BLaER1 treated with 17β-estradiol and CSF1 and Interleukin-3, amounts not matched to agents 10 nM and 100 nM (cell line): ENCODE results near the gene KRT80.

ENCODE experiments used
- H3K27ac ChIP-seq, 11 experiments: shearing (Covaris generic); formaldehyde crosslinking; 2 replicates each; pipeline ENCODE4 v1.8.1; 2022
- H3K27me3 ChIP-seq, 11 experiments: shearing (Covaris generic); formaldehyde crosslinking; 2 replicates each; pipeline ENCODE4 v1.8.1; 2022
- H3K36me3 ChIP-seq, 11 experiments: shearing (Covaris generic); formaldehyde crosslinking; 2 replicates each; pipeline ENCODE4 v1.8.1; 2022
- H3K4me1 ChIP-seq, 10 experiments: shearing (Covaris generic); formaldehyde crosslinking; 2 replicates each; pipeline ENCODE4 v1.8.1; 2022
- H3K4me2 ChIP-seq, 11 experiments: shearing (Covaris generic); formaldehyde crosslinking; 2 replicates each; pipeline ENCODE4 v1.8.1; 2022
- H3K4me3 ChIP-seq, 10 experiments: shearing (Covaris generic); formaldehyde crosslinking; 2 replicates each; pipeline ENCODE4 v1.8.1; 2022
- H3K9ac ChIP-seq, 11 experiments: shearing (Covaris generic); formaldehyde crosslinking; 2 replicates each; pipeline ENCODE4 v1.8.1; 2022
- H3K9me3 ChIP-seq, 11 experiments: shearing (Covaris generic); formaldehyde crosslinking; replicated peaks in 1 of 11; 2 replicates each; pipeline ENCODE4 v1.8.1; 2022
- H4K20me1 ChIP-seq, 11 experiments: shearing (Covaris generic); formaldehyde crosslinking; 2 replicates each; pipeline ENCODE4 v1.8.1; 2022
- Cebpa-rat ChIP-seq, 11 experiments: shearing (Covaris generic); IDR thresholded peaks; 2 replicates each; pipeline ENCODE4 v1.8.1; 2022

The KRT80 gene

GRCh38 chr12:52182384-52182783 is 9.4 kb downstream of the KRT80 start:
- Histone ChIP-seq H3K36me3 (no peaks in the 10 kb centered on the region), H4K20me1 (no peaks in the 10 kb centered on the region), H3K4me2 (peak overlapping the region in 10 of 11 experiments; percentile 15 to 99 (median 37); a peak in 15 of 22 replicates), H3K9me3 (no peaks in the 10 kb centered on the region), H3K4me1 (peaks cover 67 to 90% (median 79%) of the 10 kb centered on the region in 10 experiments), H3K27me3 (no peaks in the 10 kb centered on the region), H3K9ac (no peak overlapping the region), H3K4me3 (no peak overlapping the region), H3K27ac (peak overlapping the region in 1 of 11 experiments; percentile 5; a peak in 1 of 22 replicates)
- no peak for TF ChIP-seq Cebpa-rat (IDR thresholded peaks at IDR 0.05)

GRCh38 chr12:52181746-52182145 is 10.1 kb downstream of the KRT80 start:
- H3K36me3 ChIP-seq, result no peaks in the 10 kb centered on the region
- H3K4me2 ChIP-seq, result peak overlapping the region in 9 of 11 experiments; percentile 15 to 99 (median 36); a peak in 12 of 22 replicates
- no peak for TF ChIP-seq Cebpa-rat (IDR thresholded peaks at IDR 0.05)
- no peaks in the 10 kb centered on the region for H3K9me3 ChIP-seq
- no peak overlapping the region for H3K9ac ChIP-seq
- no peak overlapping the region for H3K4me3 ChIP-seq
- H3K27ac ChIP-seq, result peak overlapping the region in 1 of 11 experiments; percentile 5; a peak in 1 of 22 replicates
- H3K27me3 ChIP-seq, result no peaks in the 10 kb centered on the region
- H3K4me1 ChIP-seq, result peaks cover 65 to 83% (median 73%) of the 10 kb centered on the region in 10 experiments
- H4K20me1 ChIP-seq, result no peaks in the 10 kb centered on the region

- Histone ChIP-seq H3K4me3 (no peak overlapping the region), H3K4me1 (peaks cover 63 to 82% (median 71%) of the 10 kb centered on the region in 10 experiments), H3K27me3 (no peaks in the 10 kb centered on the region), H4K20me1 (no peaks in the 10 kb centered on the region), H3K4me2 (0 out of 22 replicates have a peak overlapping the region, but pooled peaks of 2 of the 11 experiments have one; percentile 1 to 75), H3K9me3 (no peaks in the 10 kb centered on the region), H3K9ac (no peak overlapping the region), H3K36me3 (no peaks in the 10 kb centered on the region), H3K27ac (0 out of 22 replicates have a peak overlapping the region, but pooled peaks of 1 of the 11 experiments have one; percentile 8)
- no peak for TF ChIP-seq Cebpa-rat (IDR thresholded peaks at IDR 0.05)
Observed at GRCh38 chr12:52180971-52181628, 10.7 kb downstream of the KRT80 start.

- TF ChIP-seq Cebpa-rat (IDR thresholded peaks at IDR 0.05), result no peak
- H4K20me1 ChIP-seq, result no peaks in the 10 kb centered on the region
- H3K4me1 ChIP-seq, result peaks cover 59 to 80% (median 70%) of the 10 kb centered on the region in 10 experiments
- H3K4me3 ChIP-seq, result no peak overlapping the region
- H3K36me3 ChIP-seq, result no peaks in the 10 kb centered on the region
- H3K9me3 ChIP-seq, result no peaks in the 10 kb centered on the region
- H3K9ac ChIP-seq, result peak overlapping the region in 4 of 11 experiments; percentile 2 to 22 (median 6); a peak in 2 of 22 replicates
- H3K27ac ChIP-seq, result peak overlapping the region in 7 of 11 experiments; percentile 2 to 56 (median 31); a peak in 9 of 22 replicates
- peak overlapping the region; percentile 43 to 75 (median 67) for H3K4me2 ChIP-seq
- no peaks in the 10 kb centered on the region for H3K27me3 ChIP-seq
Observed at GRCh38 chr12:52179396-52179973, 12.3 kb downstream of the KRT80 start.

- Histone ChIP-seq H4K20me1 (no peaks in the 10 kb centered on the region), H3K9ac (peak overlapping the region in 5 of 11 experiments; percentile 2 to 22 (median 4); a peak in 3 of 22 replicates), H3K9me3 (no peaks in the 10 kb centered on the region), H3K27me3 (no peaks in the 10 kb centered on the region), H3K4me3 (no peak overlapping the region), H3K4me2 (peak overlapping the region; percentile 43 to 75 (median 67)), H3K36me3 (no peaks in the 10 kb centered on the region), H3K27ac (peak overlapping the region in 7 of 11 experiments; percentile 2 to 56 (median 31); a peak in 10 of 22 replicates), H3K4me1 (peaks cover 55 to 78% (median 70%) of the 10 kb centered on the region in 10 experiments)
- no peak for TF ChIP-seq Cebpa-rat (IDR thresholded peaks at IDR 0.05)
Observed at GRCh38 chr12:52178984-52179383, 12.8 kb downstream of the KRT80 start.

- peak overlapping the region in 1 of 11 experiments; percentile 32; a peak in 2 of 22 replicates for H3K9ac ChIP-seq
- H3K4me3 ChIP-seq, result no peak overlapping the region
- H3K27ac ChIP-seq, result peak overlapping the region in 3 of 11 experiments; percentile 24 to 44 (median 26); a peak in 5 of 22 replicates
- H4K20me1 ChIP-seq, result no peaks in the 10 kb centered on the region
- TF ChIP-seq Cebpa-rat (IDR thresholded peaks at IDR 0.05), result no peak
- no peaks in the 10 kb centered on the region for H3K36me3 ChIP-seq
- no peaks in the 10 kb centered on the region for H3K9me3 ChIP-seq
- H3K4me2 ChIP-seq, result peak overlapping the region in 8 of 11 experiments; percentile 49 to 75 (median 68); a peak in 9 of 22 replicates
- peaks cover 50 to 75% (median 69%) of the 10 kb centered on the region in 10 experiments for H3K4me1 ChIP-seq
- no peaks in the 10 kb centered on the region for H3K27me3 ChIP-seq
Observed at GRCh38 chr12:52178443-52178842, 13.4 kb downstream of the KRT80 start.

- Histone ChIP-seq H4K20me1 (no peaks in the 10 kb centered on the region), H3K4me2 (peak overlapping the region; percentile 25 to 64 (median 54)), H3K4me3 (no peak overlapping the region), H3K27me3 (no peaks in the 10 kb centered on the region), H3K9me3 (no peaks in the 10 kb centered on the region), H3K4me1 (peaks cover 34 to 53% (median 48%) of the 10 kb centered on the region in 10 experiments), H3K9ac (peak overlapping the region in 10 of 11 experiments; percentile 15 to 59 (median 46); a peak in 16 of 22 replicates), H3K27ac (peak overlapping the region in 10 of 11 experiments; percentile 53 to 82 (median 76); a peak in 19 of 22 replicates), H3K36me3 (no peaks in the 10 kb centered on the region)
- no peak for TF ChIP-seq Cebpa-rat (IDR thresholded peaks at IDR 0.05)
Observed at GRCh38 chr12:52175371-52176350, 16.2 kb downstream of the KRT80 start.

GRCh38 chr12:52173526-52173925 is 18.3 kb downstream of the KRT80 start:
- TF ChIP-seq Cebpa-rat (IDR thresholded peaks at IDR 0.05), result no peak

More at GRCh38 chr12:52173526-52173925, 18.3 kb downstream of the KRT80 start:
- Histone ChIP-seq H3K27me3 (no peaks in the 10 kb centered on the region), H3K9me3 (no peaks in the 10 kb centered on the region), H3K4me1 (peaks cover 21 to 39% (median 29%) of the 10 kb centered on the region in 10 experiments), H3K36me3 (no peaks in the 10 kb centered on the region), H3K4me2 (no peak overlapping the region), H4K20me1 (no peaks in the 10 kb centered on the region), H3K9ac (no peak overlapping the region), H3K4me3 (no peak overlapping the region), H3K27ac (peak overlapping the region in 2 of 11 experiments; percentile 13 to 37; a peak in 2 of 22 replicates)
